Nephron (organoid): ENCODE data around the gene MARCO.

Experiments used
- H3K27ac Mint-ChIP-seq, 3 experiments: 2 replicates each; pipeline ENCODE4 v1.8.0; 2020; ENCODE audit warnings: mixed read lengths in 3 of 3, mild to moderate bottlenecking in 2 of 3, moderate library complexity in 1 of 3
- H3K27me3 Mint-ChIP-seq: 2 replicates; pipeline ENCODE4 v1.8.0; 2021; ENCODE audit warnings: low read depth, mild to moderate bottlenecking, moderate library complexity, mixed read lengths
- H3K36me3 Mint-ChIP-seq: 2 replicates; pipeline ENCODE4 v1.8.0; 2020; ENCODE audit warnings: low read depth, mixed read lengths
- H3K4me1 Mint-ChIP-seq: 2 replicates; pipeline ENCODE4 v1.8.0; 2020; ENCODE audit warnings: mixed read lengths
- H3K4me3 Mint-ChIP-seq, 3 experiments: 2 replicates each; pipeline ENCODE4 v1.8.0; 2020; ENCODE audit warnings: mild to moderate bottlenecking in 3 of 3, mixed read lengths in 3 of 3, moderate library complexity in 2 of 3
- H3K9me3 Mint-ChIP-seq: 2 replicates; pipeline ENCODE4 v1.8.0; 2020; ENCODE audit warnings: mixed read lengths
- TF ChIP-seq, protein P1 (sequence below), 3 experiments: fragments of 200-600 bp; sonication (generic); IDR thresholded peaks; one replicate each; pipeline ENCODE4 v1.5.0; 2021; ENCODE audit warnings: antibody characterized with exemption in 3 of 3; ENCODE audit not compliant: unreplicated experiment in 3 of 3

The MARCO gene

DNA sequence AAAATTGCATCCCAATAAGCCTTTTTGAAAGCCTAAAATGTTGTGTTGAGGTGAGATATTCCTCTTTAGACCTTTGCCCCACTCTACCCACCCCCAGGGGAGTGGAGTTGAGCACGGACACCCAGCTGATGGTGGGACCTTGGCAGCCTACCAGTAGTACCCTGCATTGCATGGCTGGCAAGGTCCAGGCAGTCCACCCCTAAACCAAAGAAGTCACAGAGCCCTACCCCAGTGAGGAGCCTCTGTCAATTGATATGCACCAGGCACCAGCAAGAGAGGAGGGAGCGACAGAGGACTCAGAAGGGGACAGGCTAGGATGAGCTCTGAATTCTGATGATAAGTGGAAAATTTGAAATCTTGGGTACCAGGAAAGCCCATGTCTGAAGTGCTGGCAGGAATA lies 38.6 kb downstream of the MARCO start:
- peaks cover 39% of the 10 kb centered on the region for H3K27me3 Mint-ChIP-seq
- H3K9me3 Mint-ChIP-seq, result peaks cover 2% of the 10 kb centered on the region
- TF ChIP-seq, protein P1, sequence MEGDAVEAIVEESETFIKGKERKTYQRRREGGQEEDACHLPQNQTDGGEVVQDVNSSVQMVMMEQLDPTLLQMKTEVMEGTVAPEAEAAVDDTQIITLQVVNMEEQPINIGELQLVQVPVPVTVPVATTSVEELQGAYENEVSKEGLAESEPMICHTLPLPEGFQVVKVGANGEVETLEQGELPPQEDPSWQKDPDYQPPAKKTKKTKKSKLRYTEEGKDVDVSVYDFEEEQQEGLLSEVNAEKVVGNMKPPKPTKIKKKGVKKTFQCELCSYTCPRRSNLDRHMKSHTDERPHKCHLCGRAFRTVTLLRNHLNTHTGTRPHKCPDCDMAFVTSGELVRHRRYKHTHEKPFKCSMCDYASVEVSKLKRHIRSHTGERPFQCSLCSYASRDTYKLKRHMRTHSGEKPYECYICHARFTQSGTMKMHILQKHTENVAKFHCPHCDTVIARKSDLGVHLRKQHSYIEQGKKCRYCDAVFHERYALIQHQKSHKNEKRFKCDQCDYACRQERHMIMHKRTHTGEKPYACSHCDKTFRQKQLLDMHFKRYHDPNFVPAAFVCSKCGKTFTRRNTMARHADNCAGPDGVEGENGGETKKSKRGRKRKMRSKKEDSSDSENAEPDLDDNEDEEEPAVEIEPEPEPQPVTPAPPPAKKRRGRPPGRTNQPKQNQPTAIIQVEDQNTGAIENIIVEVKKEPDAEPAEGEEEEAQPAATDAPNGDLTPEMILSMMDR (IDR thresholded peaks at IDR 0.05; ENCODE audit: unreplicated experiment in 3 of 3), result no peak
- no peaks in the 10 kb centered on the region for H3K36me3 Mint-ChIP-seq
- H3K27ac Mint-ChIP-seq, result no peak overlapping the region
- no peaks in the 10 kb centered on the region for H3K4me1 Mint-ChIP-seq
- no peak overlapping the region for H3K4me3 Mint-ChIP-seq

DNA sequence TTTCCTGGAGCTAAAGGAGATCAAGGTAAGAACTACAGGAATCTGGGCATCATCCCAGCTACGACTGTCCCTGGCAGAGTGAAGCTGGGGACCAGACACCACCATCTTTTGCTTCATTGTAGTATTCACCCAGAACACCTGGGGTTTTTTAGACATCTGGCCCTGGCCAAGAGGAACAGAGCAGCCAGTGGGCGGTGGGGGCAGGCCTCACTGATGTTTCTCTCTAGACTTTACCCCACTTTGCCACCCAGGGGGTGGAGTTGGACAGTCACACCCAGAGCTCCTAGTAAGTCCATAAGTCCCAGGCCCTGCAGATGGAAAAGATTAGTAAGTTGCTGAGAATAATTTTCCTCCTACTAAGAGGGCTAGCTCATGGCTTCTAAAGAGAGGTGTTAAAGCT lies 39.6 kb downstream of the MARCO start:
- Mint-ChIP-seq H3K27me3 (peaks cover 32% of the 10 kb centered on the region), H3K36me3 (no peaks in the 10 kb centered on the region), H3K4me3 (no peak overlapping the region), H3K4me1 (no peaks in the 10 kb centered on the region), H3K27ac (no peak overlapping the region), H3K9me3 (peaks cover 2% of the 10 kb centered on the region)
- TF ChIP-seq, protein P1 (IDR thresholded peaks at IDR 0.05; ENCODE audit: unreplicated experiment in 3 of 3), result no peak

DNA sequence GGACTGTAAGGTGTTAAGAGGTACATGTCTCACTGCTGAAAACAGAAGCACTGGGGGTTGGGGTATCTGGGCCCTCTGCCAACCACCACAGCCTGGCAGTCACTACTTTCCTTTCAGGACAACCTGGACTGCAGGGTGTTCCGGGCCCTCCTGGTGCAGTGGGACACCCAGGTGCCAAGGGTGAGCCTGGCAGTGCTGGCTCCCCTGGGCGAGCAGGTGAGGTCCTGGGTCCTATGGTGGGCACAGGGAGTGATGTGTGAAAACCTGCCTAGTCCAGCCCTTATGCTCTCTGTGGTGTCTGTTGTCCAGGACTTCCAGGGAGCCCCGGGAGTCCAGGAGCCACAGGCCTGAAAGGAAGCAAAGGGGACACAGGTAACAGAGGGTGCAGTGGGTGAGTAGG lies 40.0 kb downstream of the MARCO start:
- H3K36me3 Mint-ChIP-seq, result no peaks in the 10 kb centered on the region
- peaks cover 2% of the 10 kb centered on the region for H3K9me3 Mint-ChIP-seq
- H3K4me3 Mint-ChIP-seq, result no peak overlapping the region
- H3K27ac Mint-ChIP-seq, result no peak overlapping the region
- TF ChIP-seq, protein P1 (IDR thresholded peaks at IDR 0.05; ENCODE audit: unreplicated experiment in 3 of 3), result no peak
- no peaks in the 10 kb centered on the region for H3K4me1 Mint-ChIP-seq
- peaks cover 33% of the 10 kb centered on the region for H3K27me3 Mint-ChIP-seq

DNA sequence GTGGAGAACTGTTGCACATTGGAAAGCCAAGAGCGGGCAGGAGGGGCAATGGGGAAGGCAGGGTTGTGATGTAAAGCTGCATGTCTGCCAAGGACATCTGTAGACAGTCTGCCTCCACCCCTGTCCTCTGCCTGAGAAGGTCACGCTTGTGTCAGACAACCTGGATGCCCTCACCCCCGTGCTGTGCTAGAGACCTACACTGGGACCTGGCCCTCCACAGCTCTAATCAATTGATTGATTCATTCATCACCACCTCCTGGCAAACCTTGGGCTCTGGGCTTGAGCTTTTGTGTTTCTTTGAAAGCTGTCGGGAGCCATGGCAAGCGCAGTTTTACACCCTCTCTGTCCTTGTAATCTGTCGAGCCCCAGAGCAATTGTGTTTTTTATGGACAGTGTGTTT lies 41.1 kb downstream of the MARCO start:
- H3K4me3 Mint-ChIP-seq, result no peak overlapping the region
- no peaks in the 10 kb centered on the region for H3K4me1 Mint-ChIP-seq
- H3K36me3 Mint-ChIP-seq, result no peaks in the 10 kb centered on the region
- no peak overlapping the region for H3K27ac Mint-ChIP-seq
- peaks cover 39% of the 10 kb centered on the region for H3K27me3 Mint-ChIP-seq
- H3K9me3 Mint-ChIP-seq, result peaks cover 2% of the 10 kb centered on the region
- TF ChIP-seq, protein P1 (IDR thresholded peaks at IDR 0.05; ENCODE audit: unreplicated experiment in 3 of 3), result no peak

DNA sequence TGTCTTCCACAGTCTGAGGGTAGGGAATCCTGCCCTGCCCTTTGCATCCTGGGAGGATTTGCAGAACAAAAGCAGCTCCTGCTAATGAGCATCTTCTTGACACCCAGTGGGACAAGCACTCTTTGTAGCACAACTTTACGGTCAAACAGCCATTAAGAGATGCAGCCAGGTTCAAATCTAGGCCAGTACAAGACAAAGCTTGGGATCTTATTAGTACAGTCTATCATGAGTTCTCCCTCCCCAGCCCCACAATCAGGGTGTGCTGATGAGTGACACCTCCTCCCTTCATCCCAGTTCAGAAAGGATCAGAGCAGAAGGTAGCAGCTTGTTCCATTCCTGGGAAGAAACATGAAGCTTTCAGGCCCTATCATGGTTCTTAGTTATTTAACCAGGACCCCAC lies 41.9 kb downstream of the MARCO start:
- no peaks in the 10 kb centered on the region for H3K4me1 Mint-ChIP-seq
- peaks cover 2% of the 10 kb centered on the region for H3K9me3 Mint-ChIP-seq
- no peak overlapping the region for H3K27ac Mint-ChIP-seq
- TF ChIP-seq, protein P1 (IDR thresholded peaks at IDR 0.05; ENCODE audit: unreplicated experiment in 3 of 3), result no peak
- no peaks in the 10 kb centered on the region for H3K36me3 Mint-ChIP-seq
- no peak overlapping the region for H3K4me3 Mint-ChIP-seq
- peaks cover 45% of the 10 kb centered on the region for H3K27me3 Mint-ChIP-seq

DNA sequence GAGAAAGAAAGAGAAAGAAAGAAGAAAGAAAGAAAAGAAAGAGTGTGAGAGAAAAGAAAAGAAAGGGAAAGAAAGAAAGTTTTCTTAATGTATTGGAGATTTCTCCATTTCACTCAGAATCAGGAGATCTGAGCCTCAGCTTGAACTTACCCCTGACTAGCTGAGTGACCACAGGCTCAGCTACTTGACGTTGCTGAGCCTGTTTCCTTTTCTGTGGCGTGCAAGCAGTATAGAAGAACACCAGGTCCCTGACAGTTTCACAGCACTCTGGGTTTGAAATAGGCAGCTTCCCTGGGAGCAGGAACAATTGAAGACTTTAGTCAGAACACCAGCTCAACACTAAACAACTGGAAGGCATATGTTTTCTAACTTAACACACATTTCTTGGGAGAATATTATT lies 44.7 kb downstream of the MARCO start:
- Mint-ChIP-seq H3K4me3 (no peak overlapping the region), H3K4me1 (peaks cover 15% of the 10 kb centered on the region), H3K27me3 (peaks cover 35% of the 10 kb centered on the region), H3K27ac (no peak overlapping the region), H3K36me3 (no peaks in the 10 kb centered on the region), H3K9me3 (peaks cover 2% of the 10 kb centered on the region)
- TF ChIP-seq, protein P1 (IDR thresholded peaks at IDR 0.05; ENCODE audit: unreplicated experiment in 3 of 3), result no peak
